ENCODE data around the gene ZNF407.
"Not testable (repeated sequence)": the region's sequence is repeated elsewhere in the genome, so short reads cannot be mapped to it uniquely, and the experiment has no call there.

ZNF407 gene

DNA sequence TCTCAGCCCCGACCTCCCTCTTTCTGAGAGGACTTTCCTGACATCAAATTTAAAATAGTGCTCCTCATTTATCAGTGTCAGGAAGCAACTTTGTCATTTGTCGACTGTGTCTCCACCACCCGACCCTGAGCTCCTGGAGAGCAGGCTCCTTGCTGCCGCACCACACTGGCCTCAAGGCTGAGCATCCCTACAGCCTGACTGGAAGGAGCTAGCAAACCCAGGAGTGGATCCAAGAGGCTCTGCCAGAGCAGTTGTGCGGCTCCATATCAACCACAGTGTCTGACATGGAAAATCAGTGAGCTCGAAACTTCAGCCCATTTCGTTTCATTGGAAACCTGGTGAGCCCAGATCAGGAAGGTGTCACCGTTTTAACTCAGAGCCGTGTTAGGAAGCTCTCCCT is 486.1 kb downstream of the ZNF407 start:
- no peak for DNase-seq

DNA sequence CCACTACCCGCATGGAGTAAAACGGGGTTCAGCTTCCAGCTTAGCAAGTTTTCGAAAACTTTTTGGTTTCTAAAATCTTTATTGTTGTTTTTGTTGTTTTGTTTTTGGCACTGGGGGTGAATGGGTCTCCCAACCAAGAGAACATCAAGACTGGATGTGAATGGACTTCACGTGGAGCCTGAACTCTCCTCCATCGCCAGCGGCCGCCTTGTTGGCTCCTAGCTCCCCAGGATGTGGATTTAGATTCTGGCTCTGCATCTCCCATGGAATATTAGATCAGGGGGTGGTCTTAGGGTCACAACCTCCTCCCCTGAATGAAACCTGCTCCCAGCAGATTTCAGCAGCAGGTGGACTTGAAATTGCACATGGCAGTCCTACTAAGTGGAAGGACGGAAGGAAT is 488.0 kb downstream of the ZNF407 start:
- DNase-seq: not testable (repeated sequence)

DNA sequence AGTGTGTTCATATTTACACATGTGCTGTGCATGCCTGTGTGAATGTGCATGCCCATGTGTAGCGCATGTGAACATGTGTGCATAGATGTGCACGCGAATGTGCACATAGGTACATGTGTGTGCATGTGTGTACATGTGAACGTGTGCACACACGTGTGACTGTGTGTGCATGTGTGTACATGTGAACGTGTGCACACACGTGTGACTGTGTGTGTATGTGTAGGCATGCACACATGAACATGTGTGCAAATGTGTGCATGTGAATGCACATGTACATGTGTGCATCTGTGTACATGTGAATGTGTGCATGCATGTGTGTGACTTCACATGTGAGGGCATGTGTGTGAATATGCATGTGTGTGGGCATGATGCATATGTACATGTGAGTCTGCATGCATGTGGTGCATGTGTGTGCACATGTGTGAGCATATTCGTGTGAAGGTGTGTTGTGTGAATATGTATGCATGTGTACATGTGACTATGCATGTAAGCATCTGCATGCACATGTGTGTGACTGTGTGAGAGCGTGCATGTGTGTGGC is 488.9 kb downstream of the ZNF407 start:
- DNase-seq: no peak

DNA sequence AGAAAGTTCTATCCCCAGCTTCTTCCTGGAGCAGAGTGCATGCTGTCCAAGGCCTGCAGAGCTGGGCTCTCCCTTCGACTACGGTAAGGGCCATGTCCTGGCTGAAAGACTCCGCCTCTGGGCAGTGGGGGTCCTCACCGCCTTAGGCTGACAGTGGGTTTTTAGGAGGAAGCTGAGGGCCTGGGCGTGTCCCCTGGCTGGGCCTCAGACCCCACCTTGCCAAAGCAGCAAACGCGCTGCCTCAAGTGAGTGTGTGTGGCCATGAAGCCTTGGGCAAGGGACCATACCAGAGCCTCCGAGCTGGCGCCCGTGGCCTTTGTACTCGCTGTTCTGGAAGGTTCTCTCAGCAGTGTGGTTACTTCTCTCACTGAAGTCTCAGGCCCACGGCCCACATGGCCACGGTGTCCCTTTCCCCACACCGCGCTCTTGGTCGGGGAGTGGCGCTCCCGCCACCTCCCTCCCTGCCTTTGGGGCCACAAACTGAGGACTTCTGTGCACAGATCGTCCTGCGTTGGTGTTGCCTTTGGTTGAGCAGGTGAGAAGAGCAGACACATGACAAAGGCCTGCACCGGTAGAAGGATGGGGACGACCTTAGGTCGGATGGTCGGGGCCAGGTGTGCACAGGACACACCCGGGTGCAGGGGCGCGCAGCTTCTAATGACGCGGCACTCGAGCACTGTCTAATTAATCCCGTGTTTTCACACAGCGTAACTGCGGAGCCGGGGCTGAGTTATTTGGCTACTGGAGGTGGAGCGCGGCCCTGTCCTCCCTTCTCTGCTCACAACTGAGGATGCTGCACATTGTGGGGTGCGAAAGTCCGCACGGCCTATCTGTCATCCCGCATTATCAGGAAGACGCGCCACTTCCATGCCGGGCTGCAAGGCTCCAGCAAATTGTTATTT is 489.7 kb downstream of the ZNF407 start:
- DNase-seq: no peak

DNA sequence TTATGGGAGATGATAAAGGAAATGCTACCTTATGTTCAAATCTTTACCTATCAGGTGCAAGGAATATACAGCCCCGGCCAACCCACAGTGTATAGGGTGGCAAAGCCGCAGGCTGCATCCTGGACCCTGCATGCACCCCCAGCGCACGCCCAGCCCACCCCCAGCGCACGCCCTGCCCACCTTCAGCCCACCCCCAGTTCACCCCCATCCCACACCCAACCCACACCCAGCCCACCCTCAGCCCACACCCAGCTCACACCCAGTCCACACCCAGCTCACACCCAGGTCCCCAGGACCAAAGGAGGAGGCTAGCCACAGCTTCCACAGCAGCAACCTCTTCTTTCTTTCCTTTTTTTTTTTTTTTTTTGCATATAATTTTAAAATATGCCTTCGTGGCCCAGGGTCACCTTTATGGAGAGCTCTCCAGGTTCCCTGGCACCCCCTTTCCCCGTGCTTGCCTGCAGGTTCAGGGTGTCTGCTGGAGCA is 490.4 kb downstream of the ZNF407 start:
- no peak for DNase-seq

DNA sequence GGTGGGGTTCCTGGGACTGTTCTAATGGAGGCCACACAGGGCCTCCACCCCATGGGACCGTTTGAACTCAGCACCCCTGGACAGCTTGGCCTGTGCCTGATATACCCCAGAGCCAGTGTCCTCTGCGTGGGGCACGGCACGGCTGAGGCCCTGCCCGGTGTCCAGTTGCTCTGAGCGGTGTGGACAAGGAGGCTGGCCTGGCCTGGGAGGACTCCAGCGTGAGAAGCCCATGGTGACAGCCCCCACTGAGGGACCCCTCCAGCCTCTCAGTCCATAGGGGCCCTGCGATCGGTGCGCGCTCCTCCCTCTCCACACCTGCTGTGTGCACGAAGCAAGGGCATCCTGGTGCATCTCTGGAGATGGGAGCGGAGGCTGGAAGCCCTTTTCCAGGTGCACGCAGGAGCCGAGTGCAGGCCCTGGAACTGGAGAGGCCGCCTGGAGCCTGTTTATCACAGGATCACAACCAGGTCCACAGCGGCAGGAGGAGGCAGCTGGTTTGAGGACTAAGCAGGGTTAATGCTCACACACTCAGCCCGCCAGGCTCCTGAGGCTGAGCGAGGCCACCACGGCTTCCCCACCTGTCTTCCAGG is 491.0 kb downstream of the ZNF407 start:
- no peak for DNase-seq

DNA sequence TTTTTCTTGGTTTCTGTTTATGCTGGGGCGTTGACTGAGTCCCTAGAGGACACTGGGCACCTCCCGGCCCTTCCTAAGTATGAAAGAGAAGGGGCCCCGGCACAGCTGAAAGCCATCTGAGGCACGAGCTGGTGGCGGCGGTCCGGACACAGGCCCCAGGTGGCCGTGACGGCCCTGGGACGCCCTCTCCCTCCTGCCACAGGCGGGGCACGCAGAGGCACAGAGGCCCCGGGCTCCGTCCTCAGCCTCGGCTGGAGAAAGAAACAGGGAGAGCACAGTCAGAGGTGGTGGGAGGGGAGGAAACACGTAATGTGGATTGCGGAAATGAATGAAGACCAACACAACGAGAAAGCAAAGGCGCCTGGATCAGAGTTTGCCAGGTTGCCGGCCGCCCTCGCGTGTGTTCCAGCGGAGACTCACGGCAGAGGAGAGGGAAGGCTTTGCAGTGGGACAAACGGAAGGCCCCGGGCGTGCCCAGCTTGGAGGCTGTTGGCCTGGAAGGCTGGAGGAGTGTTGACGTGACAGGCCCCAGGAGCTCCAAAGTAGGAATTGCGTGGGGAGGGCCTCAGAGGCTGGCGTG is 492.2 kb downstream of the ZNF407 start:
- DNase-seq: no peak

DNA sequence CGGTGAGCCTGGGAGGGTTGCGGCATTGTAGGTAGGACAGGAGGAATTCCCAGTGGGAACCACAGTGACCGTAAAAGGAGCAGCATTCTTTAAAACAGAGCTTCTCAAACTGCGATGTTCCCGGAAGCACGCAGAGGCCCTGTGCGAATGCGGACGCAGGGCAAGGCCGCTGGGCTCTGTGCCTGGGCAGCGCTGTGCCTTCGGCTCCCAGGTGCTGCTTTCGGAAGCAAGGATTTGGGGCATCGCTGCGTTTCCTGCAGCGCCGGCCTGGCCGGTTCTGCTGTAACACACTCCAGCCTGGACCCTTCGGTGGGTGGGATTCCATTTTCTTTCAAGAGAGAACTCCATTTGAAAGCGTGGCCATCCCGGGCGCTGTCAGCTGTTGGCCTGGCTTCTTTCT is 492.7 kb downstream of the ZNF407 start:
- no peak for DNase-seq

DNA sequence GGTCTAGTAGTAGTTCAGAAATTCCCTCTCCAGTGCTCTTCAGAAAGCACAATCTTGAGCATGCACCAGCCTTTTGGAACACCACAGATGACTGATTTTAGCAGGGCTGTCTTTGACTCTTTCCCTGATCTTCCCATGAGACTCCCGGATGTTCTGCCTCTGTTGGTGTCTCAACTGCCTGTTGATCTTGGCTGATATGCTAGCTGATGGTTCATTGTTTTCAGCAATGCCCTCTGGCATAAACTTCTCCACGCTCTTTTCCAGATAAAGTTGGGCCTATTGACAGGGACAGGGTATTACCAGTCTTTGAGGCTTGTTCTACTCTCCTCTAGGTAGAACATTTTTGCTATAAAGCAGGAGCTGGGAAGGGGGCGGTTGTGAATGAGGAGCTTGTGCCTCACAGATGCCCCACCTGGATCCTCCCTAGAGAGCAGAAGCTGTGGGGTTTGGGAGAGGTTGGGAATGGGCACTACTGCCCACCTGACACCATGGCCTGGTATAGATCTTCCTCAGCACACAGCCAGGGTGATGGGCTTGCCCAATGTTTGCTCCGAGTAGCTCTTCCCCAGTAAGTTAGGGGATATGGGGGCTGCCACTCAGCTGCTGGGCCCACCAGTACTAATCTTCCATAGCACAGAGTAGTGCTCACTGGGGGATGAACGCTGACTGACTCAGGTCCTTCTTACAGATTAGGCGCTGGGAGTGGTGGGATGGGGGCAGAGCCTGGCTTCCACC is 500.0 kb downstream of the ZNF407 start:
- DNase-seq: no peak

DNA sequence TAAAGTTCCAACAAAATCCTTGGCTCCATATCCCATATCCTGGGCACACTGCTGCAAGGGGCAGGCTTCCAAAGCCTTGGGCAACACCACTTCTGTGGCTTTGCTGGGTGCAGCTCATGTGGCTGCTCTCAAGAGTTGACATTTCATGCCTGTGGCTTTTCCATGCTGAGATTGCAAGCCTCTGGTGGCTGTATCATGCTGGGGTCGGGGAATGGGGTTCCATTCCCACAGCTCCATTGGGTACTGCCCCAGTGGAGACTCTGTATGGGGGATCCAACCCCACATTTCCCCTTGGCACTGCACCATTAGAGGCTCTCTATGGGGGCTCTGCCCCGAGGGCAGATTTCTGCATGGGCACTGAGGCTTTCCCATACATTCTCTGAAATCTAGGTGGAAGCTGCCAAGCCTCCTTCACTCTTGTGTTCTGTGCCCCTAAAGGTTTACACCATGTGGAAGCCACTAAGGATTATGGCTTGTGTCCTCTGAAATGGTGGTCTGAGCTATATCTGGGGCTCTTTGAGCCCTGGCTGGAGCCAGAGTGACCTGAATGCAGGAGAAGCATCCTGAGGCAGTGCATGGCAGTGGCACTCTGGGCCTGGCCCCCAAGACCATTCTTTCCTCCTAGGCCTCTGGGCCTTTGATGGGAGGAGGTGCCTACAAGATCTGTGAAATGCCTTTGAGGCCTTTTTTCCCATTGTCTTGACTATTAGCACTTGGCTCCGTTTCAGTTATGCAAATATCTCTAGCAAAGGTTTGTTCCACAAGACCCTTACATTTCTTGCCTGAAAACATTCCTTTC is 503.4 kb downstream of the ZNF407 start:
- DNase-seq: no peak

DNA sequence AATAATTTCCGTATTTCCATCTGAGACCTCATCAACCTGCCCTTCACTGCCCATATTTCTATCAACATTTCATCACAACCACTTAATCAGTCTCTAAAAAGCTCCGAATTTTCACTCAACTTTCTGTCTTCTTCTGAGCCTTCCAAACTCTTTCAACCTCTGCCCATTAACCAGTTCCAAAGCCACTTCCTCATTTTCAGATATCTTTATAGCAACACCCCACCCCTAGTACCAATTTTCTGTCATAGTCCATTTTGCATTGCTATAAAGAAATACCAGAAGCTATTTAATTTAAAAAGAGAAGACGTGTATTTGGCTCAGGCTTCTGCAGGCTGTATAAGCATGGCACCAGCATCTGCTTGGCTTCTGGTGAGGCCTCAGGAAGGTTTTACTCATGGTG is 504.2 kb downstream of the ZNF407 start:
- no peak for DNase-seq

DNA sequence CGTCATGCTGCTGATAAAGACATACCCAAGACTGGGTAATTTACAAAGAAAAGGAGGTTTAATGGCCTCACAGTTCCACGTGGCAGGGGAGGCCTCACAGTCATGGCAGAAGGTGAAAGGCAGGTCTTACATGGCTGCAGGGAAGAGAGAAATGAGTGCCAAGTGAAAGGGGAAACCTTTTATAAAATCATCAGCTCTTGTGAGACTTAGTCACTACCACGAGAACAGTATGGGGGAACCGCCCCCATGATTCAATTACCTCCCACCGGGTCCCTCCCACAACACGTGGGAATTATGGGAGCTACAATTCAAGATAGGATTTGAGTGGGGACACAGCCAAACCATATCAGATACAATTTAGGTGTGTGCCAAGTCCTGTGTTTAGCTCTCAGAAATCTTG is 506.4 kb downstream of the ZNF407 start:
- not testable (repeated sequence) for DNase-seq

DNA sequence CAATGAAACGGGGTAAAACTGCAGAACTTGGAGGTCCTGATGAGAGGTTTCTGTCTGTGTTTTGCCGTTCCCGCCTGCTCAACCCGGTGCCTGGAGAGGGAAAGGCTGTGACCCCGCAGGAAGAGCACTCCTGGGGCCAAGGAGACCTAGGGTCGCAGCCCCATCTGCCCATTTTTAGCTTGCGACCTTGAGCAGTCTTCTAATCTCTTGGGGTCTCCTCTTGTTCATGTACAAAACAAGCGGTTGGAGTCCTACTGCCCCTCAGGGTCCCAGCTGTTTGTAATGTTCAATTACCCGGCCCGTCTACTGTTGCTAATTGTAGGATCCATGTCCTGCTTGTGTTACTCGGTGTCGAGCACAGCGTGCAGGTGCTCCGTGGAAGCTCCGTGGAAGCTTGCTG is 506.8 kb downstream of the ZNF407 start:
- no peak for DNase-seq

DNA sequence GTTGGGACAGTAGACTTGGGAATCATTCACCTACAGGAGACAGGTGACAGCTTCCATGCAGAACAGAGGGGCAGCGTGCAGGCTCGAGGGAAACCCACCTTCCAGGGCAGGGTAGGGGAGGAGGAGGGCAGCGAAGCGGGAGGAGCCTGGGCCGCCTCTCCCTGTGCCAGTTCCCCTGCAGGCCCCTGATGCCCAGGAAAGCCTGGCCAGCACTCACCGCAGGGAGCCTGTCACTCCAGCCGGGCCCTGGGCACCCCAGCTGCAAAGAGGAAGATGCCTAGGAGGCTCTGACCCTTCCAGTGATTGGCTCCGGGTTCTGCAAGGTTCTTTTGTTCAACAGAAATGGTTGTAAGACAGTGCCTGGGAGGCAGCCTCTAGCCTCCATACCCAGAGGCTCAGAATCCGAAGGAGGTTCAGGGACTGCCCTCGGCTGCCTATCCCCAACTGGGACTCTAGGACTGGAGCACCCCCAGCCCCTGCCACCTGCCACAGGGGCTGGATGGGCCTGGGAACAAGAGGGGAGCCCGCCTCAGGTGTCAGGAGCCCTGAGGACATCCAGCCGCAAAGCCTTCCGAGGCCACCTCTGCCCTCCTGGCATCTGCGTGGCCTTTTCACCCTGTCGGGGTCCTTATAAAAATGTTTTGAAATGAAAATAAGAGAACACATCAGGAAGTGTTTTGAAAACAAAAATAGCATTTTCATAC is 508.0 kb downstream of the ZNF407 start:
- DNase-seq: no peak

DNA sequence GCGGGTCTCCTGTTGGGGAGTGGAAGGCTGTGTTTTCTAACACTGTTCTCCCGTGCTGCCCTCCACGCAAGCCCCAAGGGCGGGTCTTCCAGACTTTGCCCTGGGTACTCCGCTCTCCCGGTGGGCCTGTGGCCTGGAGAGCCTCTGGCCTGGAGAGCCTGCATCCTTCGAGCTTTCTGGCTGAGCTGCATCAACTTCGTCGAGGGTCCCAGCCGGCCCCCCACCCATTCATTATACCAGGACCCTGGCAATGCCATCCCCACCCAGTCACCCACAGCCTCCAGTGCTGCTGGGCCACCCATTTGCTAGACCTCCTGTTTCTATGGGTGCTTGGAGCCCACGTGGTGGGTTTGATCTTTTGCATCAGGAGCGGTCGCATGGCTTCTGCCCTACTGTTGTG is 509.1 kb downstream of the ZNF407 start:
- no peak for DNase-seq

DNA sequence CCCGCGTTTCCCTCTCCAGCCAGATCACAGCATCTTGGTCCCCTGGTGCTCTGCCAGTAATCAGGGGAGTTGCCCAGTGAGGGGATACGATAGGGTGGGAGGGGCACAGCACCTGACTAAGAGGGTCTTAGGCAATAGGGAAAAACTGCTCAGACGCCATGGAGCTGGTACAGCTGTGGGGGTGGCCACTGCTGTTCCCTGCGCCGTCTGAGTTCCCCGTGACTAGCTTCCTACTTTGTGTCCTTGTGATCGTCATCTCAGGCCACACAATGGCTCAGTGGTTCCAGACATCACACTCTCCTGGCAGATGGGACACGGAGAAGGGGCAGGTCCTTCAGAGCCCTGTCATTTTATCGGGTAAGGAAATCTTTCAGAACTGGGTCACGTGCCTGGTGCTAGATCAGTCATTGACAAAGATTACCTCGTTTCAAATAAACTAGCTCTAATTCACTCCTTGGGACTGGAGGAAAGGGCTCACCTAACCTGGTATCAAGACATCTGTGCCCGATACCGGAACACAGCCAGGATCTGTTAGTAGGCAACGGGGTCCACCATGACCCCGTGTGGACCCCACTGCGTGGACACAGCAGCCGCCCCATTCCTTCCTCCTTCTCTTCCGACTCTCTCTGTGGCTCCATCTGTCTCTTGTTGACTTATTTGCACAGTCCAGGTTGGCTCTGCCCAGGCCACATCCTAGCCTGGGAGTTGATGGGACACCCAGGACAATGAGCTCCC is 509.7 kb downstream of the ZNF407 start:
- DNase-seq: no peak

DNA sequence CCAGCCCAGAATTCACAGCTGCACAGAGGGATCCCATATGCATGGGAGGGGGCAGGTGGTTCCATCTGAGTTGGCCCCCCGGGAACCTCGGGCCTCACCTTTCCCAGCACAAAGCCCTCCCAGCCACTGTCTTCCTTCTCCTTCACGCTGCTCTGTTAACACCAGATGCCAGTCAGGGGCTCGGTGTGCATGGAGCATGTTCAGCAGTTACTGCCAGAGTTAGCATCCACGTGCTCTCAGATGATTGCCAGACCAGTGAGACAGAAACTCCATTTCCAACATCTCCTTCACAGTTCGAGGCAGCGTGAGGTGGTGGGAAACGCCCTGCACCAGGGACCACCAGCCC is 510.2 kb downstream of the ZNF407 start:
- no peak for DNase-seq

DNA sequence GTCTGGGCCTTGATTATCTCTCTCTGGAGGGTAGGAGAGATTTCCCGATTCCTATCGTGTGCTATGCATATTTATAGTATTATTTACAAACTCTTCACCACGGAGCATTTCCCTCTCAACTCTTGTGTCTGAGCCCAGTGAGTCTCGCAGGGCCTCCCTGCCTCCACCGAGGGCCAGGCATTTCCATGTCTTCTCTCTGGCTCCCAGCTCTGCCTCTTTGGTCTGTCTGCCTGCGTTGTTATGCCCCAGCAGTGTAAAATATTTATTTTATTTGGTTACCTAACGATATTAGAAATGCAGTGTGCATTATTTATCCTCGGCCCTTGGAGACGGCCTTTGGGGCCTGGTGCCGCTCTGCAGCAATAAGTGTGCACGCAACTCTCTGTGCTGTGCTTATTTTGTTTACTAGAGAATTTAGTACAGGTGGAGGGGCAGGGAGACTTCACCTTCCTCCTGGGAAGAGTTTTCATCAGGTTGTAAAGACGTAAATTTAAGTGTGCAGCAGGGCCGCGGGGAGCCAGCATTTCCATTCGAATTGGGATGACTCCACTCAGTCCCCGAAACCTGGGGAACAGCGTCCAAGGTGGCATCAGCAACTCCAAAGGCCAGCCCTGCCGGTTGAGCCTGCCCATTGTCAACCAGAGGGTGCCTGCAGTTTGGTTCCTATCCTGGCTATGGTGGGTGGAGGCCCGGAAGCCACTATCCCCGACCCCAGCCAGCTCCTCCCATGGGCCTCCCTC is 511.1 kb downstream of the ZNF407 start:
- DNase-seq: no peak

DNA sequence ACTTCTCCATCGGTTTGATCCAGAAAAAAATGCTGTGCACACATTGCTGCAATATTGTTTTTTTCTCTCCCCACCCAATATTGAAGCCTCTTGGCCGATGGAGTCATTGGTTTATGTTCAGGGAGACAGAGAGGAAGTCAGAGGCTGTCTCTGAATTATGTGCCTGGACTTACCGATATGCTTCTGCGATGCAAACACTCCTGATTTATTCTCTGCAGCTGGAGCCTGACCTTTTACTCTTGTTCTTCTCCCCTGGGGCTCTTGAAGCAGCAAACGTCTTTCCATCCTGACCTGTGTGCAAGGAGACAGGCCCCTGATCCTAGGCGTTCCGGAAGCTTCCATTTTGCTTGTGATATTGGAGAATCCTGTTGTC is 511.6 kb downstream of the ZNF407 start:
- DNase-seq: no peak

DNA sequence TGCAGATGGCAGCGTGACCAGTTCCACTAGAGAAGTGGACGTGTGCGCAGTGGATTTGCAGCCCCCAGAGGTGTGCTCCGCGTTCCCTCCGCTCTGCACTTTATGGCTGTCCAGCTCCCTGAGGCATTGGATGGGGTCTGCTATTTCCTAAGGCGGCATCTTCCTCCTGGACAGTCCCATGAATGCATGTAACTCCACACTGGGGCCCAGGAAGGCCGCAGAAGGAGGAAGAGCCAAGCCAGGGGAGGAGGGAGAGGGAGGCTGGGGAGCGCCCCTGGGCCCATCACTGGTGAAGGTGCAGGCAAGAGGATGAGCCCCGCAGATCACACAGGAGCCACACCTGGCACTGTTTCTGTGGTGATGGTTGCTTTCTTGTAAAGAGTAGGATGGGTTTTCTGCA is 512.1 kb downstream of the ZNF407 start:
- DNase-seq: no peak

Measured in NCI-H526 treated with DMSO at 0.1 percent for 48 hours (cell line).